Fibroblast of villous mesenchyme (primary cell): Measurements from ENCODE around the gene KDM4B. TPM values are rescaled to one million over a fixed set of nuclear protein-coding genes. Genes with fewer than 3 reads are reported as not detected.

ENCODE experiments used
- DNase-seq: peaks from one replicate; pipeline ENCODE4 v3.0.0-alpha.2; 2010; ENCODE audit warnings: low read depth
- H3K4me3 ChIP-seq: 2 replicates; pipeline ENCODE4 v1.5.1; 2011; ENCODE audit warnings: low read depth, mild to moderate bottlenecking, low read length
- total RNA-seq: library from RNA; depleted of rRNA; stranded (reverse); fragments of >200 nt; gene quantifications from 2 replicates; pipeline ENCODE4 v1.2.3, GENCODE V29; 2012
- TF ChIP-seq, protein P1 (sequence below): IDR thresholded peaks from 2 replicates; pipeline ENCODE4 v1.5.1; 2012; ENCODE audit warnings: low read depth, mild to moderate bottlenecking, low read length; ENCODE audit not compliant: insufficient read depth

Gene KDM4B
- total RNA-seq, 1 donor, result 17.7 TPM

DNA sequence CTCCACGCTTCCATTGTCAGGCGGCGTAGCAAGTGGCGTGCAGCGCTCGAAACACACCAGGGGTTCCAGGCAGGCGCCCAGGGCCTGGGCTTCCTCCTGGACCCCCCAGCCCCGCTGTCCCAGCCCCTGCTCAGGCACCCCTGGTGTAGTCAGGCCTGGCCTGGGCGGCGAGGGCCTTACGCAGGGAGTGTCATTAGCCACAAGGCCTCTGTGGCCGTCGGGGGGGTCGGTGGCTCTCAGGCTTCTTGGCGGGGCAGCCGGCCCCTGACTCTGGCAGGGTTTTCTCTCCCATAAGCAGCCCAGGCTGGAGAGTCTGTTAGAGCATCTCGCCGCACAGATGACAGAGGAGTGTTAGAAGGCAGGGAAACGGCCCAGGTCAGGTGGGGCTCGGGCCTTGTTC, 116.7 kb downstream of the KDM4B start:
- no peak overlapping the region for H3K4me3 ChIP-seq

DNA sequence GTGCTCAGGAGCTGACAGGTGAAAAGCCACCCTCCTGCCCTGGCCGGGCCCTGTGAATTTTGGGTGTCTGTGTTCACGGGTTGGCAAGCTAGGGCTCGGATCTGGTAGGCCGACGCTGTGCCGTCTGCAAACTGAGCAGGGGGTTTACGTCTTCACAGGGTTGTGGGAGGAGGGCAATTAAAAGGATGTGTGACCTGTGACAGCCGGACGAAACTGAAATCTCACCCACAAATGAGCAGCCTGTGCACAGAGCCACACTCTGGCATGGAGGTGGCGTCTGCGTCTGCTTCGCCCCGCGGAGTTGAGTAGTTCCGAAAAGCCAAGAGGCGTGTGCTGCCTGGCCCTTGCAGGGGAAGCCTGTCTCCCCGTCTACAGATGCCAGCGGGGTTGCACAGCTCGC, 117.3 kb downstream of the KDM4B start:
- no peak overlapping the region for H3K4me3 ChIP-seq
- TF ChIP-seq, protein P1, sequence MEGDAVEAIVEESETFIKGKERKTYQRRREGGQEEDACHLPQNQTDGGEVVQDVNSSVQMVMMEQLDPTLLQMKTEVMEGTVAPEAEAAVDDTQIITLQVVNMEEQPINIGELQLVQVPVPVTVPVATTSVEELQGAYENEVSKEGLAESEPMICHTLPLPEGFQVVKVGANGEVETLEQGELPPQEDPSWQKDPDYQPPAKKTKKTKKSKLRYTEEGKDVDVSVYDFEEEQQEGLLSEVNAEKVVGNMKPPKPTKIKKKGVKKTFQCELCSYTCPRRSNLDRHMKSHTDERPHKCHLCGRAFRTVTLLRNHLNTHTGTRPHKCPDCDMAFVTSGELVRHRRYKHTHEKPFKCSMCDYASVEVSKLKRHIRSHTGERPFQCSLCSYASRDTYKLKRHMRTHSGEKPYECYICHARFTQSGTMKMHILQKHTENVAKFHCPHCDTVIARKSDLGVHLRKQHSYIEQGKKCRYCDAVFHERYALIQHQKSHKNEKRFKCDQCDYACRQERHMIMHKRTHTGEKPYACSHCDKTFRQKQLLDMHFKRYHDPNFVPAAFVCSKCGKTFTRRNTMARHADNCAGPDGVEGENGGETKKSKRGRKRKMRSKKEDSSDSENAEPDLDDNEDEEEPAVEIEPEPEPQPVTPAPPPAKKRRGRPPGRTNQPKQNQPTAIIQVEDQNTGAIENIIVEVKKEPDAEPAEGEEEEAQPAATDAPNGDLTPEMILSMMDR, result no peak
- DNase-seq, result no peak

More for the DNA sequence above, 116.7 kb downstream of the KDM4B start:
- no peak for DNase-seq
- TF ChIP-seq, protein P1, result no peak

DNA sequence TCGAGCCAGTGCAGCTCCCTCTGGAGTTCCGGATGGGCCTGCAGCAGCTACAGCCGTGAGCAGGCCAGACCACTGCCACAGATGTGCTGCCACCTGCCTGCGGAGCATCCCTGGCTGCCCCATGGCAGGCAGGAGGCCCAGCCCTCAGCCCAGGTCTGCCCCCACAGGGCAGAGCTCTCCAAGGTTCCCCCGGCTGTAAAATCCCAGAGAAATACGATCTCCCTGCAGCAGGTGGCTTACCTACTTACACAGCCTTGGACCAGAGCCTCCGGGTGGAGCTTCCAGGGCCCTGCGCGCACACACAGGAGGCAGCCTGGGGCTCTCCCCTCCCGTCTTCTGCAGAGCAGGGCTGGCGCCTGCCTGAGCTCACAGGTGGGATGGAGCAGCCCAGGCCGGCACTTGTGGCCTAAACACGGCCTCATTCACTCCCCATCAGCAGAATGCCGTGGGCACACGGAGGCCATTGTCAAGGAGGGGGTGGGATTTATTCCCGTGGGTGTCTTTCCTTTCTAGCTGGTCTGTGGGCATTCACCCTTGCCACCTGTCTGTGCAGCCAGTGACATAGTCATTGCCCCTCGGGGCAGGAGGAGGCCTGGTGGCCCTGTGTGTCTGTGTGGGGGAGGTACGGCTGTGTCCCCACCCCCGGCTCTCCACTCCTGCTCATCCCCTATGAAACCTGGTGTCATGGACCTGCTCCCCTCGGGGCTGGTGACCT, 118.0 kb downstream of the KDM4B start:
- H3K4me3 ChIP-seq, result no peak overlapping the region
- no peak for DNase-seq
- TF ChIP-seq, protein P1, result no peak

DNA sequence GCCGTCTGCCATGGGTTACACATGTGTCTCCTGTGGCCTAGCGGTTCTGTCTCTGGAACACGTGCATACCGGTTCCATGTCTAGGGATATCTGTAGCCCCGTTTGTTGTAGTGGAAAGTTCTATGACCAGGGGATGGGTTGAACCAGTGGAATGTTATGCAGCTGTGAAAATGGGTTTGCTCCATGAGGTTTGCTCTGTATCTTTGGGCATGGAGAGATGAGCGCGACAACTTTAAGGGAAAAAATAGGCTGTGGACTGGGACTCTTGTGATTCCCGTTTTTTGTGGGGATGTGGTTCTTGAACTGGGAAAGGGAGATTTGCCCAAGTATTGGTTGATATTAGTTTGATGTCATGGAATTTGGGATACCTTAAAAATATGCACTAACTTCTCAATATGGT, 120.4 kb downstream of the KDM4B start:
- TF ChIP-seq, protein P1, result no peak
- no peak overlapping the region for H3K4me3 ChIP-seq
- no peak for DNase-seq

DNA sequence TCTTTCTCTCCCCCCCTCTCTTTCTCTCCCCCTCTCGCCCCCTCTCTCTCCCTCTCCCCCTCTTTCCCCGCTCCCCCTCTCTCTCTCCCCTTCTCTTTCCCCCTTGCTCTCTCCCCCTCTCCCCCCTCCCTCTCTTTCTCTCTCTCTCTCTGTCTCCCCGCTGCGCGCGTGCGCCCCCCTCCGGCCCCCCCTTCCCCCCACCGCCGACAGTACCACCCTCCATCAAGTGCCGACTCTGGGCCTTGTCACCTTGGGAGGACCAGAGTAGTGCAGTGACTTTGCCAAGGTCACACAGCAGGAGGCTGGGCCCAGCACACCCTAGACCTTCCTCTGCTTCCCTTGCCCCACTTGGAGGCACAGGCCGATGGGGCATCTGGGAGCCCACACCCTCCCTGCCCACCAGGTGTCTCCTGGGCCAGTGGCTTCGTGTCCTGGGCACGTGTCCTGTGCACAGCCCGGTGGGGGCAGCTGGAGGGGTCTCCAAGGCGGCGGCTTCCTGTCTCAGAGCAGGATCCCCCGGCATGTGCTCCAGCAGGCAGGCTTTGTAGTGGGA, 121.6 kb downstream of the KDM4B start:
- TF ChIP-seq, protein P1, result no peak
- no peak overlapping the region for H3K4me3 ChIP-seq
- no peak for DNase-seq

DNA sequence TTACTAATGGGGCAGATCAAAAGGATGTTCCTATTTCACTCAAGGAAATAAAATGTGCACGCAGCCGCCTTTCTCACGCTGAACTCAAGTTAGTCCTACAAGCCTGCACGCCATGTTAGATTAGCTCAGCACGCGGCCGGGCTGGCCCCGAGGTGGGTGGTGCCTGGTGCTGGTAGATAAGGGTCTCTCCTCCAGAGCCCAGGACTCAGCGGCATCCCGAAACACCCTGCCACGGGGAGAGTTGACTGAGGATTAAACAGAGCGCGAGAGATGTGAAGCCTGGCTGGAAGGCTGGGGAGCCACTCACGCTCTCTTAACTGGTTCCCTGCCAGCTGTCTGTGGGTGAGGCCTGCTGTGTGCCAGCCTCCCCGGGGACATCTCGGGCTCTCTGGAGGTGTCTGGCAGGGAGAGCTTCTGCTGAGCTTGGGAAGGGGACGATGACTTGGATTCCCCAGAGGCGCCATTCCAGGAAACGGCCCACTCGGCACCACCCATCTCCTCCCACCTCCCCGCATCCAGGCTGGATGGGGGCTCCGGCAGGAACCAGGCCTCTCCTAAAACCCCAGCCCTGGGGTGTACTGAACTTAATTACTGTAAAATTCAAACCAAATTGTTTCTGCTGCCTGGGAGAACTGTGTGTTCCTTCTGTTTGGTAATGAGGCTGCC, 122.2 kb downstream of the KDM4B start:
- TF ChIP-seq, protein P1, result no peak
- peak; percentile 58 for DNase-seq
- H3K4me3 ChIP-seq, result no peak overlapping the region
